Epithelial cell of prostate (primary cell): ENCODE data around the gene RPS15A.
"Not testable (repeated sequence)": the region's sequence is repeated elsewhere in the genome, so short reads cannot be mapped to it uniquely, and the experiment has no call there.

ENCODE experiments used
- DNase-seq: peaks from one replicate; pipeline ENCODE4 v3.0.0-alpha.2; 2011; ENCODE audit warnings: low read depth, low spot score
- H3K27ac ChIP-seq: fragments of 450-650 bp; 2 replicates; pipeline ENCODE4 v1.5.1; 2017; ENCODE audit warnings: mild to moderate bottlenecking

The RPS15A gene

GRCh38 chr16:18799500-18799899 is 9.4 kb upstream of the RPS15A start:
- H3K27ac ChIP-seq, result no peak overlapping the region
- no peak for DNase-seq

GRCh38 chr16:18797746-18798145 is 7.6 kb upstream of the RPS15A start:
- no peak for DNase-seq
- H3K27ac ChIP-seq, result no peak overlapping the region

- no peak for DNase-seq
- no peak overlapping the region for H3K27ac ChIP-seq
Measured at GRCh38 chr16:18796377-18796776, 6.2 kb upstream of the RPS15A start.

GRCh38 chr16:18792836-18793433 is 2.8 kb upstream of the RPS15A start:
- H3K27ac ChIP-seq, result no peak overlapping the region
- no peak for DNase-seq

GRCh38 chr16:18789515-18789849 is 652 bp downstream of the RPS15A start:
- peak overlapping the region; percentile 85 for H3K27ac ChIP-seq

GRCh38 chr16:18788828-18789514 is 1.2 kb downstream of the RPS15A start:
- no peak for DNase-seq
- H3K27ac ChIP-seq, result peak overlapping the region; percentile 85

More at GRCh38 chr16:18789515-18789849, 652 bp downstream of the RPS15A start:
- DNase-seq, result no peak

GRCh38 chr16:18784917-18785623 is 5.1 kb downstream of the RPS15A start:
- peak overlapping the region; percentile 2 for H3K27ac ChIP-seq
- no peak for DNase-seq

- DNase-seq, result no peak
- H3K27ac ChIP-seq, result peak overlapping the region; percentile 3
Measured at GRCh38 chr16:18783430-18784341, 6.4 kb downstream of the RPS15A start.

GRCh38 chr16:18782697-18783429 is 7.3 kb downstream of the RPS15A start:
- DNase-seq, result no peak
- H3K27ac ChIP-seq, result no peak overlapping the region

- not testable (repeated sequence) for DNase-seq
Measured at GRCh38 chr16:18781232-18781631, 8.9 kb downstream of the RPS15A start.

GRCh38 chr16:18780460-18781026 is 9.6 kb downstream of the RPS15A start:
- not testable (repeated sequence) for DNase-seq

More at GRCh38 chr16:18781232-18781631, 8.9 kb downstream of the RPS15A start:
- H3K27ac ChIP-seq, result not testable (repeated sequence)

GRCh38 chr16:18777664-18778063 is 12.5 kb downstream of the RPS15A start:
- not testable (repeated sequence) for H3K27ac ChIP-seq, DNase-seq

More at GRCh38 chr16:18780460-18781026, 9.6 kb downstream of the RPS15A start:
- not testable (repeated sequence) for H3K27ac ChIP-seq

- not testable (repeated sequence) for H3K27ac ChIP-seq, DNase-seq
Measured at GRCh38 chr16:18776334-18776733, 13.8 kb downstream of the RPS15A start.

- not testable (repeated sequence) for DNase-seq, H3K27ac ChIP-seq
Measured at GRCh38 chr16:18774651-18775050, 15.5 kb downstream of the RPS15A start.

GRCh38 chr16:18772171-18772570 is 18.0 kb downstream of the RPS15A start:
- H3K27ac ChIP-seq, DNase-seq: not testable (repeated sequence)

- not testable (repeated sequence) for H3K27ac ChIP-seq, DNase-seq
Measured at GRCh38 chr16:18770336-18770962, 19.7 kb downstream of the RPS15A start.

GRCh38 chr16:18767217-18767616 is 22.9 kb downstream of the RPS15A start:
- DNase-seq, result not testable (repeated sequence)

GRCh38 chr16:18762713-18763112 is 27.4 kb downstream of the RPS15A start:
- not testable (repeated sequence) for DNase-seq, H3K27ac ChIP-seq

More at GRCh38 chr16:18767217-18767616, 22.9 kb downstream of the RPS15A start:
- not testable (repeated sequence) for H3K27ac ChIP-seq
